Mesenchymal stem cell (in vitro differentiated cells and primary cell): Measurements from ENCODE around the gene MGAT4D.
A peak's percentile ranks its signal among the peaks of the same experiment; 100 is the strongest.
"Not testable (repeated sequence)": the region's sequence is repeated elsewhere in the genome, so short reads cannot be mapped to it uniquely, and the experiment has no call there.

Experiments used
- DNase-seq: peaks from one replicate; pipeline ENCODE4 v3.0.0-alpha.2; 2013
- H2AFZ ChIP-seq: one replicate; pipeline ENCODE4 v1.6.1; 2013; ENCODE audit warnings: low read depth, mild to moderate bottlenecking, control low read depth, inconsistent platforms, low read length, moderate library complexity
- H2AK5ac ChIP-seq: 2 replicates; pipeline ENCODE4 v1.6.1; 2013; ENCODE audit warnings: low read length, moderate library complexity, mild to moderate bottlenecking, inconsistent platforms; ENCODE audit not compliant: severe bottlenecking
- H2BK120ac ChIP-seq: one replicate; pipeline ENCODE4 v1.6.1; 2013; ENCODE audit warnings: low read depth, mild to moderate bottlenecking, inconsistent platforms, low read length, moderate library complexity
- H2BK12ac ChIP-seq, 2 experiments: one replicate each; pipeline ENCODE4 v1.6.1; 2013; ENCODE audit warnings: inconsistent platforms in 2 of 2, low read length in 2 of 2, mild to moderate bottlenecking in 2 of 2, moderate library complexity in 2 of 2, control low read depth in 1 of 2
- H2BK15ac ChIP-seq: one replicate; pipeline ENCODE4 v1.6.1; 2013; ENCODE audit warnings: mild to moderate bottlenecking, low read depth, inconsistent platforms; ENCODE audit not compliant: poor library complexity, severe bottlenecking
- H2BK5ac ChIP-seq: 2 replicates; pipeline ENCODE4 v1.6.1; 2013; ENCODE audit warnings: low read depth, mild to moderate bottlenecking, low read length, control low read depth, inconsistent platforms; ENCODE audit not compliant: poor library complexity, severe bottlenecking
- H3K14ac ChIP-seq, 2 experiments: one replicate each; pipeline ENCODE4 v1.6.1; 2013; ENCODE audit warnings: inconsistent platforms in 2 of 2, low read length in 2 of 2, control low read depth in 1 of 2, mild to moderate bottlenecking in 1 of 2, moderate library complexity in 1 of 2
- H3K18ac ChIP-seq, 2 experiments: one replicate each; pipeline ENCODE4 v1.6.1; 2013; ENCODE audit warnings: inconsistent platforms in 2 of 2, low read length in 2 of 2, control low read depth in 1 of 2, low read depth in 1 of 2, mild to moderate bottlenecking in 1 of 2
- H3K23ac ChIP-seq, 2 experiments: one replicate each; pipeline ENCODE4 v1.6.1; 2013; ENCODE audit warnings: inconsistent platforms in 2 of 2, low read length in 2 of 2, mild to moderate bottlenecking in 2 of 2, moderate library complexity in 2 of 2, control low read depth in 1 of 2
- H3K27ac ChIP-seq: 2 replicates; pipeline ENCODE4 v1.5.1; 2013; ENCODE audit warnings: mild to moderate bottlenecking, moderate library complexity, low read length, control low read depth, inconsistent platforms; ENCODE audit not compliant: poor library complexity, severe bottlenecking
- H3K27me3 ChIP-seq, 2 experiments: 2 replicates each; pipeline versions ENCODE4 v1.6.1 to v1.7.0; 2013; ENCODE audit warnings: low read length in 2 of 2, mild to moderate bottlenecking in 2 of 2, moderate library complexity in 2 of 2, control low read depth in 1 of 2, inconsistent platforms in 1 of 2; ENCODE audit not compliant: control insufficient read depth in 1 of 2, insufficient read depth in 1 of 2
- H3K36me3 ChIP-seq, 2 experiments: 2 replicates each; pipeline versions ENCODE4 v1.6.1 to v1.7.0; 2013; ENCODE audit warnings: low read length in 2 of 2, control low read depth in 1 of 2, inconsistent platforms in 1 of 2, low read depth in 1 of 2, mild to moderate bottlenecking in 1 of 2; ENCODE audit not compliant: insufficient read depth in 2 of 2, control insufficient read depth in 1 of 2
- H3K4ac ChIP-seq, 2 experiments: one replicate each; pipeline ENCODE4 v1.6.1; 2013; ENCODE audit warnings: inconsistent platforms in 2 of 2, low read length in 2 of 2, mild to moderate bottlenecking in 2 of 2, moderate library complexity in 2 of 2, control low read depth in 1 of 2, low read depth in 1 of 2
- H3K4me1 ChIP-seq: 2 replicates; pipeline ENCODE4 v1.6.1; 2013; ENCODE audit warnings: low read depth, low read length, control low read depth; ENCODE audit not compliant: control insufficient read depth, insufficient read depth
- H3K4me2 ChIP-seq: 2 replicates; pipeline ENCODE4 v1.6.1; 2013; ENCODE audit warnings: low read length, mild to moderate bottlenecking, inconsistent platforms; ENCODE audit not compliant: poor library complexity, severe bottlenecking
- H3K4me3 ChIP-seq, 2 experiments: 2 replicates each; pipeline versions ENCODE4 v1.5.1 to v1.7.0; 2013; ENCODE audit warnings: low read length in 2 of 2, mild to moderate bottlenecking in 2 of 2, control low read depth in 1 of 2, low read depth in 1 of 2; ENCODE audit not compliant: insufficient read depth in 1 of 2
- H3K79me1 ChIP-seq: replicated peaks from 2 replicates; pipeline ENCODE4 v1.6.1; 2013; ENCODE audit warnings: mild to moderate bottlenecking, control low read depth, low read length, inconsistent platforms; ENCODE audit not compliant: poor library complexity, severe bottlenecking
- H3K9ac ChIP-seq: 2 replicates; pipeline ENCODE4 v1.7.0; 2013; ENCODE audit warnings: mild to moderate bottlenecking, low read length, moderate library complexity
- H3K9me3 ChIP-seq: 2 replicates; pipeline ENCODE4 v1.7.0; 2013; ENCODE audit warnings: mild to moderate bottlenecking, low read length; ENCODE audit not compliant: control insufficient read depth
- H4K8ac ChIP-seq: one replicate; pipeline ENCODE4 v1.6.1; 2013; ENCODE audit warnings: inconsistent platforms, mild to moderate bottlenecking, low read length, moderate library complexity
- H4K91ac ChIP-seq: one replicate; pipeline ENCODE4 v1.6.1; 2013; ENCODE audit warnings: mild to moderate bottlenecking, low read length, inconsistent platforms
- WGBS: methylation state at CpG from one replicate; pipeline ENCODE4 v1.1.7; 2013; ENCODE audit warnings: mixed read lengths; 5-methylcytosine and 5-hydroxymethylcytosine counted together

MGAT4D gene

GRCh38 chr4:140448162-140448561 is 49.9 kb downstream of the MGAT4D start:
- Histone ChIP-seq H3K4ac (no peak overlapping the region), H4K8ac (no peak overlapping the region), H3K9ac (no peak overlapping the region), H3K9me3 (no peaks in the 10 kb centered on the region), H4K91ac (no peak overlapping the region), H3K4me1 (no peaks in the 10 kb centered on the region), H2BK5ac (no peak overlapping the region), H2AFZ (no peak overlapping the region), H3K4me3 (no peak overlapping the region), H3K36me3 (no peaks in the 10 kb centered on the region), H3K14ac (no peak overlapping the region), H3K27ac (no peak overlapping the region), H3K27me3 (no peaks in the 10 kb centered on the region), H3K4me2 (no peak overlapping the region), H2BK15ac (no peak overlapping the region), H3K18ac (no peak overlapping the region), H2AK5ac (no peak overlapping the region), H3K79me1 (no peaks in the 10 kb centered on the region), H2BK120ac (no peak overlapping the region), H2BK12ac (no peak overlapping the region), H3K23ac (no peak overlapping the region)
- DNase-seq, result no peak
- WGBS, result 52% methylated on average over 3 of the region's 3 CpGs

DNA sequence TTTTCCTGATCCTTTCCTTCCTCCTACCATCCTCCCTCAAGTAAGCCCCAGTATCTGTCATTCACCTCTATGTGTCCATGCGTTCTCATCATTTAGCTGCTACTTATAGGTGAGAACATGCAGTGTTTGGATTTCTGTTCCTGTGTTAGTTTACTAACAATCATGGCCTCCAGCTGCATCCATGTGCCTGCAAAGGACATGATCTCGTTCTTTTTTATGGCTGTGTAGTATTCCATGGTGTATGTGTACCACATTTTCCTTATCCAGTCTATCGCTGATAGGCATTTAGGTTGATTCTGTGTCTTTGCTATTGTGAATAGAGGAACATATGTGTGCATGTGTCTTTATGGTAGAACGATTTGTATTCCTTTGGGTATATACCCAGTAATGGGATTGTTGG is 53.7 kb downstream of the MGAT4D start:
- H3K27ac ChIP-seq, H2BK15ac ChIP-seq, H3K4me2 ChIP-seq, H3K4me3 ChIP-seq, H3K9me3 ChIP-seq, H3K18ac ChIP-seq, H3K9ac ChIP-seq, H3K36me3 ChIP-seq, H3K4me1 ChIP-seq, H3K23ac ChIP-seq, H2AK5ac ChIP-seq, H4K8ac ChIP-seq, H3K27me3 ChIP-seq, H3K79me1 ChIP-seq, H3K4ac ChIP-seq, H2AFZ ChIP-seq, H3K14ac ChIP-seq, H4K91ac ChIP-seq, H2BK12ac ChIP-seq, H2BK120ac ChIP-seq, DNase-seq, H2BK5ac ChIP-seq: not testable (repeated sequence)
- 95% methylated on average over 4 of the region's 4 CpGs for WGBS

- no peak overlapping the region for H2BK12ac ChIP-seq
- H3K18ac ChIP-seq, result no peak overlapping the region
- H4K91ac ChIP-seq, result no peak overlapping the region
- H2BK5ac ChIP-seq, result no peak overlapping the region
- H3K4ac ChIP-seq, result no peak overlapping the region
- no peaks in the 10 kb centered on the region for H3K36me3 ChIP-seq
- no peak overlapping the region for H4K8ac ChIP-seq
- no peak overlapping the region for H2BK120ac ChIP-seq
- DNase-seq, result no peak
- no peak overlapping the region for H3K27ac ChIP-seq
- H3K4me2 ChIP-seq, result no peak overlapping the region
- no peaks in the 10 kb centered on the region for H3K9me3 ChIP-seq
- H3K27me3 ChIP-seq, result peaks cover 0 to 5% of the 10 kb centered on the region in 2 experiments
- no peak overlapping the region for H2AFZ ChIP-seq
- no peaks in the 10 kb centered on the region for H3K79me1 ChIP-seq
- no peak overlapping the region for H3K23ac ChIP-seq
- H3K14ac ChIP-seq, result no peak overlapping the region
- no peaks in the 10 kb centered on the region for H3K4me1 ChIP-seq
- no peak overlapping the region for H3K4me3 ChIP-seq
- no peak overlapping the region for H2AK5ac ChIP-seq
- H2BK15ac ChIP-seq, result no peak overlapping the region
- H3K9ac ChIP-seq, result no peak overlapping the region
Observed at GRCh38 chr4:140439644-140440142, 58.4 kb downstream of the MGAT4D start.

DNA sequence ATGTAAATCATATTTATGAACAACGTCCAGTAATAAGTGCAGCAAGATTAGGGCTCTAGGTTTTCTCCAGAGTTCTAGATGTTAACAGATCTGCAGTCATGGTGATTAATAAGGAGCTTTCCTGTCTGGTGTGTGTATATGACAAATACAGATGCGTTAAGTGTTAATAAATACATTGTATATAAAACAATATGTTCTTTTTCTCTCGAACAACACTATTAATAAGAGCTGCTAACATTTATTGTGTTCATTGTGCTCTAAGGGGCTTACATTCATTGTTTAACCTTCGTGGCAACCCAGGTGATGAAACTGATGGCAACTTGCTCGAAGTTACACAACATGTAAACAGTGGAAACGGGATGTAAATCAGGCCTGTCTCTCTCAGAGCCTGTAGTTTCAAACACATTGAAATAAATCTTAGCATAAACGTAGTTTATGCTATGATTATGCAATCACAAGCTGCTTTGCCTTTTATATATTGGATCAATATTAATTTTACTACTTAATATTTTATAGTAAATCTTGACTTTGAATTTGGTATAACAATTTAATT is 70.1 kb downstream of the MGAT4D start:
- no peak overlapping the region for H3K14ac ChIP-seq
- H3K18ac ChIP-seq, result no peak overlapping the region
- H2AK5ac ChIP-seq, result no peak overlapping the region
- no peaks in the 10 kb centered on the region for H3K9me3 ChIP-seq
- H4K91ac ChIP-seq, result no peak overlapping the region
- H3K36me3 ChIP-seq, result peaks cover 0 to 3% of the 10 kb centered on the region in 2 experiments
- no peak overlapping the region for H3K23ac ChIP-seq
- DNase-seq, result peak; percentile 53
- peaks cover 6% of the 10 kb centered on the region for H3K4me1 ChIP-seq
- no peak overlapping the region for H2AFZ ChIP-seq
- H3K4ac ChIP-seq, result no peak overlapping the region
- no peaks in the 10 kb centered on the region for H3K27me3 ChIP-seq
- H2BK5ac ChIP-seq, result no peak overlapping the region
- H3K79me1 ChIP-seq, result no peaks in the 10 kb centered on the region
- H2BK15ac ChIP-seq, result no peak overlapping the region
- peak overlapping the region; percentile 88 for H3K4me2 ChIP-seq
- no peak overlapping the region for H2BK120ac ChIP-seq
- WGBS, result 61% methylated on average over 5 of the region's 7 CpGs
- no peak overlapping the region for H2BK12ac ChIP-seq
- H4K8ac ChIP-seq, result no peak overlapping the region
- H3K4me3 ChIP-seq, result peak overlapping the region in 1 of 2 experiments; percentile 91
- H3K9ac ChIP-seq, result peak overlapping the region; percentile 84
- H3K27ac ChIP-seq, result no peak overlapping the region
